G401 (cell line): ENCODE measurements around the gene ATP1A4. TPM values are rescaled to one million over a fixed set of nuclear protein-coding genes. Genes with fewer than 3 reads are reported as not detected.

Source experiments
- DNase-seq: peaks from one replicate; pipeline ENCODE4 v3.0.0-alpha.2; 2015; ENCODE audit warnings: low spot score
- in situ Hi-C: cut with HindIII; loops from 2 replicates; pipeline ENCODE4 v1.10.0; 2016; ENCODE audit warnings: low sequenced_read_pairs, mixed read lengths
- total RNA-seq: library from RNA; depleted of rRNA; stranded (reverse); fragments of >200 nt; shearing (Covaris generic); gene quantifications from 2 replicates; pipeline ENCODE4 v1.2.3, GENCODE V29; 2014

ATP1A4 gene
- total RNA-seq, 1 experiment from 2014 or later, result not detected

DNA sequence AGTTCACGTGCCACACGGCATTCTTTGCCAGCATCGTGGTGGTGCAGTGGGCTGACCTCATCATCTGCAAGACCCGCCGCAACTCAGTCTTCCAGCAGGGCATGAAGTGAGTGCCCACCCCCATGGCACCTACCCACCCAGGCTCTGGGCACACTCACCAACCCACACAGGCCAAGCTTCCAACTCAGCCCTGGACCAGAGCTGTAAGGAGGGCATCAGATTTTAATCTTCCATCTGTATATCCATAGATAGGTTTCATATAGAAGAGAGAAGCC, 14.5 kb upstream of the ATP1A4 start:
- DNase-seq, result no peak
- in situ Hi-C loops, result no loop called here

DNA sequence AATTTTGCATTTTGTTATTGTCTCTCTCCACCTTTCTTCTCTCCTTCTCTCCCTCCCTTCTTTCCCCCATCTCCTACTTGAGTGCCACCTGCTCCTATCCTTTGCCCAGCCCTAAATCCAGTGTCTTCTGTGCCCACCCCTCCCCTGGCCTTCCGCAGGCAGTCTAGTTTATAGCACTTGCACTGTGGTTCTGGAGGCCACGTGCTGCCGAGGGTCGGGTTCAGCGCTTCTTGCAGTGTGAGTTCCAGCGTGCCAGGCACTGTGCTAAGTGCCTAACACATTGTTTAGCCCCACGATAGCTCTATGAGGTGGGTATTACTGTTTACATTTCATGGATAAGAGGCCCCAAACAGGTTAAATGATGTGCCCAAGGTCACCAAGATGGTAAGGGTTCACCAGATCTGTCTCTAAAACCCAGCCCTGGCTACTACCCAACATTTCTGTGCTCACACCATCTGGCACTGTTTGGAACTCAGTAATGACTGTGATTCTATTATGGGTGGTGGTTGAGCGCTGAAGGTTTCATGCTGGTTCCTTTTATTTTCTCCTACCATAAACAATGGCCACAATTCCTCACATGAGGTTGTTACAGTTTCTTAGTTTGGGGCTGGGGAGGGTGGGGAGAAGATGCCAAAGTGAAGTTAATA, 14.1 kb upstream of the ATP1A4 start:
- in situ Hi-C loops, result no loop called here

DNA sequence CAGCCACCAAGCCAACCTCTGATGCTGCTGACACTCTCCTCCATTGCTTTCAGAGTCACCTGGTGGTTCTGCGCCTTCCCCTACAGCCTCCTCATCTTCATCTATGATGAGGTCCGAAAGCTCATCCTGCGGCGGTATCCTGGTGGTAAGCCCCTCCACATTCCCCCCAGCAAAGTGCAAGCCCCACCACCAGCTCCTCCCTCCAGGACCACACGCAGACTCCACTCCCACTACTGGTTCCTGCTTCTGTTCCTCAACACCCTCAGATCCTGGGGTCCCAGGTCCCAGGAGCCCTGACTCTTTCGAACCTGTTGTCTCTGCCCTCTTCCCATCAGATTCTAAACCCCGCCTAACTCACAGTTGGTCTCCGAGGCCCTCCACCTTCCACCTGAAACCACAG, 11.6 kb upstream of the ATP1A4 start:
- in situ Hi-C loops, result no loop called here

More for the DNA sequence above, 14.1 kb upstream of the ATP1A4 start:
- DNase-seq, result peak; percentile 91

DNA sequence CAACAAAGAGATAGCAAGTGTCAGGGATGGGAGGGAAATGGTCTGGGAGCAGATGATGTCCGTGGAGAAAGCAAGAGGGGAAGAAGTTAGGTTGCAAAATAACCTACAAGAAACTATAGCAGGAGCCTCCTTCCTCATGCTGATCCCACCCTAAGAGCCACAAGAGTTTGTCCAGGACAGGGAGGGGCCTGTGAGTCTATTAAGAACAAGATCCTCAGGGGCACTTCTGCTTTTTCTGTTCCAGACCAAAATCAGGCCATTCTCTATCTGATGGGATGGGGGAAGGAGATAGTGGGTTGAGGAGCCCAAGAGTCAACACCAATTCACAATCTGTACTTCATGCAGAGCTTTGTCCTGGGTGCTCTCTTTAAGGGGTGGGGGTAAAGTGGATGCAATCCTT, 7.7 kb upstream of the ATP1A4 start:
- in situ Hi-C loops, result no loop called here
- DNase-seq, result no peak

More for the DNA sequence above, 11.6 kb upstream of the ATP1A4 start:
- DNase-seq, result no peak

DNA sequence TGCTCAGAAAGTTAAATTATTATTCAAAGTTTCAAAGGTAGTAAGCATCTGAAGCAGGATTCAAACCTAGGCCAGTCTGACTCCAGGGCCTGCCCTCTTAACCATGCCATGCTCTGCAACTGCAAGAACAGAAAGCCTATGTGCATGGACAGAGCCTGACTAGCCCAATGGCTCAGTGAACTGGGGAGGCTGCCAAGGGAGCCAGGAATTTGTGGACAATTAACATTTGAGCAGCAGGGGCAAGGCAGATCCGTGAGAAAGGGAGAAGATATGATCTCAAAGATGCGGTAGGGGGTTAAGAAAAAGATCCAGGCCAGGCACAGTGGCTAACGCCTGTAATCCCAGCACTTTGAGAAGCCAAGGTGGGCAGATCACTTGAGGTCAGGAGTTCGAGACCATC, 6.5 kb upstream of the ATP1A4 start:
- in situ Hi-C loops, result no loop called here
- DNase-seq, result no peak

DNA sequence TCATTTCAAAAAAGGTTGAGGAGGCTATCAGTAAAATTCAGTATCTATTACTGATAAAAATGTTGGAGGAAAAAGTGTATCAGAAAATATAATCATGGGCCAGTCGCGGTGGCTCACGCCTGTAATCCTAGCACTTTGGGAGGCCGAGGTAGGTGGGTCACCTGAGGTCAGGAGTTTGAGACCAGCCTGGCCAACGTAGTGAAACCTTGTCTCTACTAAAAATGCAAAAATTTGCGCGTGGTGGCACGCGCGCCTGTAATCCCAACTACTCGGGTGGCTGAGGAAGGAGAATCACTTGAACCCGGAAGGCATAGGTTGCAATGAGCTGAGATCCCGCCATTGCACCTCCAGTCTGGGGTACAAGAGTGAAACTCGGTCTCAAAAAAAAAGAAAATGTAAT, 5.3 kb upstream of the ATP1A4 start:
- in situ Hi-C loops, result no loop called here
- DNase-seq, result no peak

DNA sequence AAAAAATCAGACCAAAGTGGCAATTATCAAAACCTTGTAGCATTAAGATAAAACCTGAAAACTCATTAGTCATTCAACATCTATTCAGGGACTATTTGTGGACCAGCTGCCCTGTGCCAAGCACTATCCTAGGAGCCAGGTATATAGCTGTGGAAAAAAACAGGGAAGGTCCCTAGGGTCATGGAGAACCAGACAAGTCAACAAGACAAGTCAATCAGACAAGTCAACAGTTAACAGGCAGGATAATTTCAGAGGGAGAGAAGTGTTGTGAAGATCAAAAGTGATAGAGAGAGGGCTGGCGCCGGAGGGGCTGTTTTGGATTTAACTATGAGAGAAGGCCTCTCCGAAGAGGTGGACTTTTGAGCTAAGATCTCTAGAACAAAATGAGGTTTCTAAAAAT, 3.3 kb upstream of the ATP1A4 start:
- in situ Hi-C loops, result no loop called here

DNA sequence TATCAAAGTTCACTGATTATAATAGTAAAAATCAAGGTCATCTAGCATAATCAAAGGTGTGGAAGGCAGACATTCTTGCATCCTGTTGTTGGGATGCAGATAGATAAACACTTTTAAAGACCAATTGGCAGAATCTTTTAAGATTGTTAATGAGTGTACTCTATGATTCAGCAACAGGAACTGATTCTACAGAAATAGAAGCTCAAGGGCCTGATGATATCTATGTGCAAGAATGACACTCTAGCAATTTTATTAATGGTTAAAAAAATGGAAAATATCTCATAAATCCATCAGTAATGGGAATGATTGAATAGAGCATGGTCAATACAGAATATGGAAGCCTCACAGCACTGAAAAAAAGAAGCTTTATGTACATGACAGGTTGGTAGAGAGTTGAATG, 2.2 kb upstream of the ATP1A4 start:
- DNase-seq, result no peak
- in situ Hi-C loops, result no loop called here

More for the DNA sequence above, 3.3 kb upstream of the ATP1A4 start:
- no peak for DNase-seq

DNA sequence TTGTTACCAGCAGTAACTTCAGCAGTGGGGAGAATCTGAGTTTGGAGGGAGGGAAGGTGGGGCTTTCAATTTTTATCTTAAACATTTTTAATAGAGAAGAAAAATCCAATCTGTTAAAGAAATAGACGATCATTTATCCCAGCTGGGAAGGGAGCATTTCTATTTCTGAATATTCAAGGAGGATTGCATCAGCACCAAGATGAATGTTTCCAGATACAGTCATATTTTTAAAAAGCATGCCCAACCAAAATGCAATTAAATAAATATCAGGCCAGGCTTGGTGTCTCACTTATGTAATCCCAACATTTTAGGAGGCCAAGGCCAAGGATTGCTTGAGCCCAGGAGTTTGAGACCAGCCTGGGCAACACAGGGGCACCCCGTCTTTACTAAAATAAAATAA, 1.7 kb upstream of the ATP1A4 start:
- in situ Hi-C loops, result no loop called here
- no peak for DNase-seq

DNA sequence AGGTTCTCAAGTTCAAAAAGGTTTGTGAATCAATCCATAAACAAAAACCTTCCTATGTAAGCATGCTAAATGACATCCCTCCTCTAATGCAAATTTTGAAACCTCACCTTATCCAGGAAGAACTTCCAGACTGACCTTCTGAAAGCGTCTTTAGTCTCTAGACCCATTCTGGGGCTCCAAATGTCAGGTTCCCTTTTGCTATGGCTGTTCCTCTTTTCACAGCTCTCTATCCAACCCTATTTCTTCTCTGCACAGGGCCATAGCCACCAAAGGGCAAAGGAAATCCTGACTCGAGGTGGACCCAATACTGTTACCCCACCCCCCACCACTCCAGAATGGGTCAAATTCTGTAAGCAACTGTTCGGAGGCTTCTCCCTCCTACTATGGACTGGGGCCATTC, 3.4 kb downstream of the ATP1A4 start:
- in situ Hi-C loops, result no loop called here
- DNase-seq, result no peak

DNA sequence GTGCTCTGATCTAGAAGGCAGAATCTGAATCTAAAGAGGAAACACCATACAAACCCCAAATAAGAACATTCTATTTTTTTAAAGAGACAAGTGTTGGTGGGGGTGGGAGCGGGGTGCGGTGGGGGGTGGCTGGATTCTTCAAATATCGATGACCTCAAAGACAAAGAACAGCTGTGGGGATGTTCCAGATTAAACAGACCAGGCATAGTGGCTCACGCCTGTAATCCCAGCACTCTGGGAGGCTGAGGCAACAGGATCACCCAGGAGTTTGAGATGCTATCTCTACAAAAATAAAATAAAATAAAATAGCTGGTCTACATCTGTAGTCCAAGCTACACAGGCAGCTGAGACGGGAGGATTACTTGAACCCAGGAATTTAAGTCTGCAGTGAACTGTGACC, 5.0 kb downstream of the ATP1A4 start:
- DNase-seq, result no peak
- in situ Hi-C loops, result no loop called here

DNA sequence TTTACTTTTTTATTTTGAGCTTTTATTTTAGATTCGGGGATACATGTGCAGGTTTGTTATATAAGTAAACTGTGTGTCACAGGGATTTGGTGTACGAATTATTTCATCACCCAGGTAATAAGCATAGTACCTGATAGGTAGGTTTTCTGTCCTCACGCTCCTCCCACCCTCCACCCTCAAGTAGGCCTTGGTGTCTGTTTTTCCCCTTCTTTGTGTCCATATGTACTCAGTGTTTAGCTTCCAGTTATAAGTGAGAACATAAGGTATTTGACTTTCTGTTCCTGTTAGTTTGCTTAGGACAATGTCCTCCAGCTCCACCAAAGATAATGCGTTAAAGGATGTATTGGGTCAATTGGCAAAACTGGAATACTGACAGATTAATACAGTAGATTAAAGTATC, 5.8 kb downstream of the ATP1A4 start:
- in situ Hi-C loops, result no loop called here
- no peak for DNase-seq

DNA sequence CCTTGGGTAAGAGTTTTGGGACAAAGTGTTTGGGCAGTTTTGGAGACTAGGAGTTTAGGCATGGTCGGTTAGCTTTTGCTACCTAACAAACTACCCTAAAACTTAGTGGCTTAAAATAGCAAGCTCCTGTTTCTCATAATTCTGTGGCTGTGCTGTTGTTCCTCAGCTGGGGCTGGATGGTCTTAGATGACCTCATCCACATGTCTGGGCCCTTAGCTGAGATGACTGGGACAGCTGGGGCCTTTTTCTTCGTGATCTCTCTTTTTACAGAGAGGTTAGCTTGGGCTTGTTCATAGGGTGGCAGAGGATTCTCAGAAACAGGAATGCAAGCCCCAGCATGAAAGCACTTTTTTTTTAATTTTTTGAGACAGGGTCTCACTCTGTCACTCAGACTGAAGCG, 6.6 kb downstream of the ATP1A4 start:
- in situ Hi-C loops, result no loop called here
- no peak for DNase-seq

DNA sequence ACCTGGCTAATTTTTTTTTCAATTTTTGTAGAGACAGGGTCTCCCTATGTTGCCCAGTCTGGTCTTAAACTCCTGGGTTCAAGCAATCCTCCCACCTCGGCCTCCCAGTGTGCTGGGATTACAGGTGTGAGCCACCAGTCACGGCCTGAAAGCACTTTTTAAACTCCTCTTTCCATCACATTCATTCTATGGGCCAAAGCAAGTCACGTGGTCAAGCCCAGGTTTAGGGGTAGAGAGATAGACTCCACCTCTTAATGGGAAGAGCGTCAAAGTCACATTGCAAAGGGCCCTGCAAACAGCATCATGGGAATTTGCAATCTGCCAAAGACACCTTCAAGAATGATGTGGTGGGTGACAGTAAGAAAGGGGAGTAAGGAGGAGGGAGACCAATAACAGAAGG, 7.1 kb downstream of the ATP1A4 start:
- in situ Hi-C loops, result no loop called here

DNA sequence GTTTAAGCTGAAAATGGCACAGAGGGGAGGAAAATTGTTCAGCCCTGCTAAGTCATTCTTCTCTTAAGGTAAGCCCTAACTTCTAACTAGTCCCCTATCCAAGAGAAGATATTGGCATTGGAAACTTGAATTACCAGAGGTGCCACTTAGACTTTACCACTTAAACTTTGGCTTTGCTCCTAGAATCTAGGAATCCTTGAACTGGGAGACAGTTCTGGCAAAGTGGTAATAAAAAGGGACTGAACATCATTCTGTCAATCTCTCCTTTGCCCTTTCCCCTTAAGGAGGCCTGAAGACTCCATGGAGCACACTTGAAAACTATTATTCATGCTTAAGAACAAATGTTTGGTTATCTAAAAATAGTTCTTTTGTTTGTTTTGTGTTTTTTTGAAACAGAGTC, 8.4 kb downstream of the ATP1A4 start:
- no peak for DNase-seq
- in situ Hi-C loops, result no loop called here

More for the DNA sequence above, 7.1 kb downstream of the ATP1A4 start:
- DNase-seq, result no peak

DNA sequence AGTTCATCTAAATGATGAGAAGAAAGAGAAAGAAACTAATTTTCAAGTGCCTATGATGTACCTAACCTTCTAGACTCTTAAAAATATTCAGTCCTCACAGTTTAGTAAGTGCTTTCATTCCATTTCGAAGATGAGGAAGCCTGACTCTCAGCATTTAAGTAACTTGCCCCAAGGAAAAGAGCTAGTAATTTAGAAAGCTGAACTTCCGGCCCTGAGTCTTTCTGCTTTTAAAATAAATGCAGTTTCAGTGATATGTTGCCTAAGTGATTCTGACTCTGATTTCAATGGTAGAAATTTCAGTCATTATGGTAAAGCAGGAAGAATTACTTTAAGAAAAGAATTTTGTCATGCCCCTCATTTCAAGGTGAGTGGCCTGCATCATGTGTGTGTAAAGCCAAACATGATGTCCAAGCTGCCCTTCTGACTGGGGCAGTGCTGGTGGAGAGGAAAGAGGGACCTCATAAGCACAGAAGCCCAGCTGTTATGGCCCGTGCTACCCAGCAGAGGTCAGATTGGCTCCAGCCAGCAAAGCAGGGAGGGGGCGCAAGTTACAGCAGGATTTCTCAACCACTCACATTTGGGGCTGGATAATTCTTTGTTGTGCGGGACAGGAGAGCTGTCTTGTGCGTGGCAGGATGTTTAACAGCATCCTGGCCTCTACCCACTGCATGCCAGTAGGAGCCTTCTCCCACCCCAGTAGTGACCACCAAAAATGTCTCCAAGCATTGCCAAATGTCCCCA, 10.7 kb downstream of the ATP1A4 start:
- in situ Hi-C loops, result no loop called here
- peak; percentile 21 for DNase-seq

DNA sequence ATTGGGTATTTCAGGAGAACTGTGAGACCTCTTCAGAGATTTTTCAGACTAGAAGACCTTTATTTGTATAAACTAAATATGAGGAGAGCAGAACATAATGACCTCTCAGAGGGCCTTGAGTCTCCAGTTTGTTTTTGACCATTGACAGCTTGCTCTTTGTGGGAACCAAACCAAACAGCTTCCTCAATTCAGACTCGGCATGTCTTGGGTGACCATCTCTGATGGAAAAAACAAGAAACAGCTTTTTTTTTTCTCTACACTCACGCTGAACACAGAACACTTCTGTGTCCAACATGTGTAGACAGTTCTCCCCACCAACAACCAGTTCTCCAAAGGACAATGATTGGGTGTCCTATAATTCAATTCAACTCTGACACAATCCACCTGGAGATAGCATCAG, 11.5 kb downstream of the ATP1A4 start:
- no peak for DNase-seq

DNA sequence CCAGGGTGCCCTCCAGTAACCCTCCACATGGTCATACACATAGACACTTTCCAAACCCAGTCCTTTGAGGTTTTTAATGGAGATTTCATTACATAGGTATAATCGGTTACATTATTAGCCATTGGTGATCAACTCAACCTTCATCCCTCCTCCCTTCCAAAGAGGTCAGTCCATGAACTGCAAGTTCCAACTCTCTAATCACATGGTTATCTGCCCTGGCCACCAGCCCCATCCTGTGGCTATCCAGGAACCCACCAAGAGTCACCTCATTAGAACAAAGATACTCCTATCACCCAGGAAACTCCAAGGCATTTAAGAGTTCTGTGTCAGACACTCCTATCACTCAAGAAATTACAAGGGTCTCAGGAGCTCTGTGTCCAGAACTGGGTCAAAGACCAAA, 12.2 kb downstream of the ATP1A4 start:
- in situ Hi-C loops, result no loop called here
- DNase-seq, result no peak

More for the DNA sequence above, 11.5 kb downstream of the ATP1A4 start:
- in situ Hi-C loops, result no loop called here

DNA sequence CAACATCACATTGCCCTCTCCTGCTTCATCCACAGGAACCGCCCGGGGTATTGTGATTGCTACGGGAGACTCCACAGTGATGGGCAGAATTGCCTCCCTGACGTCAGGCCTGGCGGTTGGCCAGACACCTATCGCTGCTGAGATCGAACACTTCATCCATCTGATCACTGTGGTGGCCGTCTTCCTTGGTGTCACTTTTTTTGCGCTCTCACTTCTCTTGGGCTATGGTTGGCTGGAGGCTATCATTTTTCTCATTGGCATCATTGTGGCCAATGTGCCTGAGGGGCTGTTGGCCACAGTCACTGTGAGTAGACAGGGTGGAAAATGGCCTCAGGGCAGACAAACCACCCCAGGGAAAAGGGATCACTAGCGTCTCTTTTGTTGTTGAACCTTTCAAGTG, 12.7 kb downstream of the ATP1A4 start:
- DNase-seq, result no peak
- in situ Hi-C loops, result no loop called here

DNA sequence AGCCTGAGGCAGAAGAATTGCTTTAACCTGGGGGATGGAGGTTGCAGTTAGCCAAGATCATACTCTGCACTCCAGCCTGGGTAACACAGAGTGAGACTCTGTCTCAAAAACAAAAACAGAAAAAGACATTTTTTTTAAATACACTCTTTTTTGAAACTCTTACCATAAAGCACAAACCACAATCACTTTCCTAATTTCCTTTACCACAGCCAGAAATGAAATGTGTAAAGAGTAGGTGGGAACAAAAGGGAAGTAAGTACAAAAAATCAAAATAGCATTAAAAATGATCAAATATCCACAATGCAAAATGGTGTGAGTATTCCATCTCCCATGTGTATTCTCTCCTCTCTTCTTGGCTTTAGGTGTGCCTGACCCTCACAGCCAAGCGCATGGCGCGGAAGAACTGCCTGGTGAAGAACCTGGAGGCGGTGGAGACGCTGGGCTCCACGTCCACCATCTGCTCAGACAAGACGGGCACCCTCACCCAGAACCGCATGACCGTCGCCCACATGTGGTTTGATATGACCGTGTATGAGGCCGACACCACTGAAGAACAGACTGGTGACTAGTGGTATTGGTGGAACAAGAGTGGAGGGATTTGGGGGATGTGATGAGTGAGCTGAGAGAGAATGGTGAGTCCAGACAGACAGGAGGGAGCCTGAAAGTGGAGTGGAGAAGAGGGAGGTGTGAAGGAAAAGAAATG, 14.9 kb downstream of the ATP1A4 start:
- DNase-seq, result no peak
- in situ Hi-C loops, result no loop called here

DNA sequence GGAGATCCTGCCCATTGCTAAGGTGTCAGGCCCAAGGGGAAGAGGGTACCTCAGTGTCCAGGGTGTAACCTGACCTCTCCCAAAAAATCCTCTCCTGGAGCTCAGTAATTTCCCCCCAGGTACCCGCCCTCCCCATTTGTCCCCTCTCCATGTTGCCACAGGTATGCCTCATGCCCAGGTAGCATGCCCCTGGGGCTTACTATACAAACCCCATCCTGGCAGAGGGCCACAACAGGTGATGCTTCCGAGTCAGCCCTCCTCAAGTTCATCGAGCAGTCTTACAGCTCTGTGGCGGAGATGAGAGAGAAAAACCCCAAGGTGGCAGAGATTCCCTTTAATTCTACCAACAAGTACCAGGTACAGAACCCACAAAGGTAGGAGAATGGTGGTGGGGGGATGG, 15.7 kb downstream of the ATP1A4 start:
- DNase-seq, result no peak
- in situ Hi-C loops, result no loop called here
